ENCODE data around the gene TMPRSS9. TPM values are rescaled to one million over a fixed set of nuclear protein-coding genes. Genes with fewer than 3 reads are reported as not detected.

TMPRSS9 gene
- polyA plus RNA-seq, 1 donor (not counting 4 experiments of a cell fraction or from before 2014, with no cell fraction given), result not detected

GRCh38 chr19:2312820-2313501 lies 47.1 kb upstream of the TMPRSS9 start:
- peaks cover 24% of the 10 kb centered on the region for H3K27me3 ChIP-seq (ENCODE audit: control insufficient read depth, extremely low read depth, insufficient read depth, low read length)
- no peaks in the 10 kb centered on the region for H3K9me3 ChIP-seq (ENCODE audit: control insufficient read depth, low read depth, low read length)
- H3K4me1 ChIP-seq (ENCODE audit: control insufficient read depth, extremely low read depth, insufficient read depth, low read length), result no peaks in the 10 kb centered on the region
- H3K9ac ChIP-seq (ENCODE audit: control insufficient read depth, extremely low read depth, insufficient read depth, low read length), result no peak overlapping the region
- dilution Hi-C loops (cut with MboI; ENCODE audit: extremely low pct_ligation_motif_present, low sequenced_read_pairs), result no loop called here
- no peak for DNase-seq (ENCODE audit: low read depth, low spot score)
- no peak for FAIRE-seq
- H4K20me1 ChIP-seq (ENCODE audit: control insufficient read depth, extremely low read depth, insufficient read depth, low read length), result no peaks in the 10 kb centered on the region
- H2AFZ ChIP-seq (ENCODE audit: control insufficient read depth, low read length), result no peak overlapping the region
- no peaks in the 10 kb centered on the region for H3K79me2 ChIP-seq (ENCODE audit: control insufficient read depth, insufficient read depth, low read length)
- no peak overlapping the region for H3K4me3 ChIP-seq (ENCODE audit: control insufficient read depth in 2 of 3, extremely low read depth in 1 of 3, insufficient read depth in 2 of 3, low read depth in 1 of 3, low read length in 3 of 3)
- H3K36me3 ChIP-seq (ENCODE audit: control insufficient read depth in 2 of 2, extremely low read depth in 1 of 2, insufficient read depth in 2 of 2, low read length in 2 of 2), result no peaks in the 10 kb centered on the region
- H3K9me1 ChIP-seq (ENCODE audit: control insufficient read depth, extremely low read depth, insufficient read depth, low read length), result no peaks in the 10 kb centered on the region
- no peak overlapping the region for H3K27ac ChIP-seq (ENCODE audit: control insufficient read depth, insufficient read depth, low read length)
- H3K4me2 ChIP-seq (ENCODE audit: control insufficient read depth, extremely low read depth, insufficient read depth, low read depth, low read length), result no peak overlapping the region
- TF ChIP-seq, protein P1, sequence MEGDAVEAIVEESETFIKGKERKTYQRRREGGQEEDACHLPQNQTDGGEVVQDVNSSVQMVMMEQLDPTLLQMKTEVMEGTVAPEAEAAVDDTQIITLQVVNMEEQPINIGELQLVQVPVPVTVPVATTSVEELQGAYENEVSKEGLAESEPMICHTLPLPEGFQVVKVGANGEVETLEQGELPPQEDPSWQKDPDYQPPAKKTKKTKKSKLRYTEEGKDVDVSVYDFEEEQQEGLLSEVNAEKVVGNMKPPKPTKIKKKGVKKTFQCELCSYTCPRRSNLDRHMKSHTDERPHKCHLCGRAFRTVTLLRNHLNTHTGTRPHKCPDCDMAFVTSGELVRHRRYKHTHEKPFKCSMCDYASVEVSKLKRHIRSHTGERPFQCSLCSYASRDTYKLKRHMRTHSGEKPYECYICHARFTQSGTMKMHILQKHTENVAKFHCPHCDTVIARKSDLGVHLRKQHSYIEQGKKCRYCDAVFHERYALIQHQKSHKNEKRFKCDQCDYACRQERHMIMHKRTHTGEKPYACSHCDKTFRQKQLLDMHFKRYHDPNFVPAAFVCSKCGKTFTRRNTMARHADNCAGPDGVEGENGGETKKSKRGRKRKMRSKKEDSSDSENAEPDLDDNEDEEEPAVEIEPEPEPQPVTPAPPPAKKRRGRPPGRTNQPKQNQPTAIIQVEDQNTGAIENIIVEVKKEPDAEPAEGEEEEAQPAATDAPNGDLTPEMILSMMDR (optimal IDR thresholded peaks at IDR 0.05 in 1 of 3, IDR thresholded peaks at IDR 0.05 in 1 of 3, conservative IDR thresholded peaks at IDR 0.05 in 1 of 3; ENCODE audit: extremely low read depth in 1 of 3, insufficient read depth in 2 of 3, low read length in 3 of 3), result no peak
- TF ChIP-seq EZH2 (IDR thresholded peaks at IDR 0.05; ENCODE audit: low read length), result no peak

GRCh38 chr19:2315121-2315817 lies 44.8 kb upstream of the TMPRSS9 start:
- H3K4me1 ChIP-seq (ENCODE audit: control insufficient read depth, extremely low read depth, insufficient read depth, low read length), result peaks cover 2% of the 10 kb centered on the region
- H3K79me2 ChIP-seq (ENCODE audit: control insufficient read depth, insufficient read depth, low read length), result no peaks in the 10 kb centered on the region
- dilution Hi-C loops (cut with MboI; ENCODE audit: extremely low pct_ligation_motif_present, low sequenced_read_pairs), result no loop called here
- FAIRE-seq (no peak), DNase-seq (ENCODE audit: low read depth, low spot score) (no peak)
- H3K27me3 ChIP-seq (ENCODE audit: control insufficient read depth, extremely low read depth, insufficient read depth, low read length), result peaks cover 10% of the 10 kb centered on the region
- no peaks in the 10 kb centered on the region for H3K9me1 ChIP-seq (ENCODE audit: control insufficient read depth, extremely low read depth, insufficient read depth, low read length)
- TF ChIP-seq, protein P1 (optimal IDR thresholded peaks at IDR 0.05 in 1 of 3, IDR thresholded peaks at IDR 0.05 in 1 of 3, conservative IDR thresholded peaks at IDR 0.05 in 1 of 3; ENCODE audit: extremely low read depth in 1 of 3, insufficient read depth in 2 of 3, low read length in 3 of 3), result no peak
- no peak for TF ChIP-seq EZH2 (IDR thresholded peaks at IDR 0.05; ENCODE audit: low read length)
- no peak overlapping the region for H2AFZ ChIP-seq (ENCODE audit: control insufficient read depth, low read length)
- H3K4me2 ChIP-seq (ENCODE audit: control insufficient read depth, extremely low read depth, insufficient read depth, low read depth, low read length), result no peak overlapping the region
- no peak overlapping the region for H3K4me3 ChIP-seq (ENCODE audit: control insufficient read depth in 2 of 3, extremely low read depth in 1 of 3, insufficient read depth in 2 of 3, low read depth in 1 of 3, low read length in 3 of 3)
- H4K20me1 ChIP-seq (ENCODE audit: control insufficient read depth, extremely low read depth, insufficient read depth, low read length), result no peaks in the 10 kb centered on the region
- H3K9ac ChIP-seq (ENCODE audit: control insufficient read depth, extremely low read depth, insufficient read depth, low read length), result no peak overlapping the region
- H3K36me3 ChIP-seq (ENCODE audit: control insufficient read depth in 2 of 2, extremely low read depth in 1 of 2, insufficient read depth in 2 of 2, low read length in 2 of 2), result no peaks in the 10 kb centered on the region
- H3K27ac ChIP-seq (ENCODE audit: control insufficient read depth, insufficient read depth, low read length), result no peak overlapping the region
- H3K9me3 ChIP-seq (ENCODE audit: control insufficient read depth, low read depth, low read length), result no peaks in the 10 kb centered on the region
